Upper lobe of left lung (tissue), 6 donors: ENCODE data around the gene MPV17L2. TPM values are rescaled to one million over a fixed set of nuclear protein-coding genes. Genes with fewer than 3 reads are reported as not detected.
A peak's percentile ranks its signal among the peaks of the same experiment; 100 is the strongest.

ENCODE experiments used
- ATAC-seq, 2 donors: fragments of 200-7000 bp; cut with Tn5 transposase; one replicate each; pipeline ENCODE4 v1.9.1; 2022; ENCODE audit warnings: mild to moderate bottlenecking in 2 of 2, moderate library complexity in 2 of 2; ENCODE audit not compliant: low FRiP score in 2 of 2
- DNase-seq, 2 donors: peaks; one replicate each; pipeline ENCODE4 v3.0.0-alpha.2; 2019 to 2020
- H3K27ac ChIP-seq, 4 donors: fragments of 200-600 bp; sonication (generic); one replicate each; pipeline ENCODE4 v1.5.1; 2016 to 2019
- H3K27me3 ChIP-seq, 4 donors: fragments of 200-600 bp; sonication (generic); one replicate each; pipeline ENCODE4 v1.5.1; 2017 to 2019
- H3K36me3 ChIP-seq, 4 donors: fragments of 200-600 bp; sonication (generic); one replicate each; pipeline ENCODE4 v1.5.1; 2016 to 2019
- H3K4me1 ChIP-seq, 4 donors: fragments of 200-600 bp; sonication (generic); one replicate each; pipeline ENCODE4 v1.5.1; 2018 to 2019
- H3K4me3 ChIP-seq, 4 donors: fragments of 200-600 bp; sonication (generic); one replicate each; pipeline ENCODE4 v1.5.1; 2017 to 2019; ENCODE audit warnings: mild to moderate bottlenecking in 2 of 4, moderate library complexity in 1 of 4
- H3K9me3 ChIP-seq, 4 donors: fragments of 200-600 bp; sonication (generic); one replicate each; pipeline ENCODE4 v1.5.1; 2018 to 2019
- CTCF ChIP-seq, 6 experiments: fragments of 450-650 bp in 4 of 6; fragments of 200-600 bp in 2 of 6; sonication (generic) in 2 of 6; IDR thresholded peaks; one replicate each; pipeline ENCODE4 v1.5.1; 2016 to 2019; ENCODE audit warnings: antibody characterized with exemption in 6 of 6
- EP300 ChIP-seq, 4 donors: sonication (generic); formaldehyde crosslinking; IDR thresholded peaks; one replicate each; pipeline ENCODE4 v1.5.1; 2017; ENCODE audit warnings: antibody characterized with exemption in 4 of 4, control low read depth in 2 of 4
- POLR2A ChIP-seq, 4 donors: fragments of 450-650 bp; IDR thresholded peaks; one replicate each; pipeline ENCODE4 v1.5.1; 2016 to 2017; ENCODE audit warnings: antibody characterized with exemption in 4 of 4, mild to moderate bottlenecking in 2 of 4
- POLR2AphosphoS5 ChIP-seq, 2 donors: sonication (generic); formaldehyde crosslinking; IDR thresholded peaks; one replicate each; pipeline ENCODE4 v1.5.1; 2017; ENCODE audit warnings: antibody characterized with exemption in 2 of 2
- WGBS, 2 donors: methylation state at CpG; one replicate each; pipeline ENCODE4 v1.1.5; 2017 to 2018; 5-methylcytosine and 5-hydroxymethylcytosine counted together
- total RNA-seq, 6 donors: library from RNA; depleted of rRNA in 4 of 6; stranded (reverse); fragments of >200 nt in 4 of 6; gene quantifications; one replicate each; pipeline versions ENCODE4 v1.1.0 to v1.2.1, GENCODE V29; 2016 to 2021
- donor health status: DM: no; HTN: no; CAD: no; lungs with moderate emphysema.
- donor health status: DM: no; HTN: yes; CAD: no; lungs with severe emphysema.

The MPV17L2 gene
- total RNA-seq, 6 donors from 2014 or later: 10.7 to 18.8 (median 13.3) TPM

GRCh38 chr19:18145391-18145999 lies 47.5 kb upstream of the MPV17L2 start:
- H3K27ac ChIP-seq: no peak overlapping the region
- no peaks in the 10 kb centered on the region for H3K27me3 ChIP-seq
- no peak for ATAC-seq
- peak in 1 of 2 donors; percentile 73 for DNase-seq
- peaks cover 17 to 73% (median 67%) of the 10 kb centered on the region in 4 donors for H3K36me3 ChIP-seq
- H3K4me1 ChIP-seq: no peaks in the 10 kb centered on the region
- H3K4me3 ChIP-seq: no peak overlapping the region
- TF ChIP-seq POLR2A (IDR thresholded peaks at IDR 0.05) (no peak), EP300 (IDR thresholded peaks at IDR 0.05) (no peak), POLR2AphosphoS5 (IDR thresholded peaks at IDR 0.05) (no peak), CTCF (IDR thresholded peaks at IDR 0.05) (no peak)
- H3K9me3 ChIP-seq: no peaks in the 10 kb centered on the region
- 95 to 99% methylated on average over 11 to 19 of the region's 19 CpGs for WGBS, 2 donors

DNA sequence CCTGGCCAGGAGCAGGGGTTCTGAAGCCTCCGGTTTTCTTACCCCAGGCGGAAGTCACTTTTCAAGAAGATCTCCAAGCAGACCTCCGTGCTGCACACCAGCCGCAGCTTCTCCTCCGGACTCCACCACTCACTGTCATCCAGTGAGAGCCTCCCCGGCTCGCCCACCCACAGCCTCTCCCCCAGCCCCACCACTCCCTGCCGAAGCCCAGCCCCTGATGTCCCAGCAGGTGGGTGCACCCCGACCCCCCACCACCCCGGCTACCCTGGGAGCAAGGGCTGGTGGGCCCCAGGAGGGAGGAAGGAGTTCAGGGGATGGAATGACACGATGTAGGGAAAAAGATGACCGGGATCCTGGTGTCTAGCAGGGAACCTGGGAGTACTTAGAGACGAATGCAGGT lies 45.6 kb upstream of the MPV17L2 start:
- Histone ChIP-seq H3K9me3 (no peaks in the 10 kb centered on the region), H3K27ac (no peak overlapping the region), H3K4me3 (no peak overlapping the region), H3K27me3 (no peaks in the 10 kb centered on the region), H3K4me1 (peaks cover 9 to 12% (median 10%) of the 10 kb centered on the region in 4 donors), H3K36me3 (peaks cover 17 to 60% (median 54%) of the 10 kb centered on the region in 4 donors)
- ATAC-seq (no peak), DNase-seq (no peak)
- TF ChIP-seq CTCF (IDR thresholded peaks at IDR 0.05) (no peak), POLR2AphosphoS5 (IDR thresholded peaks at IDR 0.05) (no peak), POLR2A (IDR thresholded peaks at IDR 0.05) (no peak), EP300 (IDR thresholded peaks at IDR 0.05) (no peak)
- WGBS, 2 donors: 95 to 97% methylated on average over 13 of the region's 13 CpGs

DNA sequence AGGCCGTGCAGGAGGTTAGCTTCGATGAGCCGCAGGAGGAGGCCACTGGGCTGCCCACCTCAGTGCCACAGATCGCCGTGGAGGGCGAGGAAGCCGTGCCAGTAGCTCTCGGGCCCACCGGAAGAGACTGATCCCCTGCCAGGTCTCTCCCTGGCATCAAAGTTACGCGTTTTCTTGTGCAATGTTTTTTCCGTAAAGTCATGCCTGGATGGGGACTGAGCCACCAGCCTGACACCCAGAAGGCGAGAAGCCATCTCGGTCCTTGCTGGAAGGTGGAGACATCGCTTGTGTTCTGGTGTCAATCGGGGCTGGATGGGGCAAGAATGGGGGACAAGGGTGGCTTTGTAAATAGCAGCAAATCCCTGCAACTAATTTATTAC lies 43.4 kb upstream of the MPV17L2 start:
- 89 to 95% methylated on average over 15 to 16 of the region's 16 CpGs for WGBS, 2 donors
- no peak for ATAC-seq
- Histone ChIP-seq H3K27ac (no peak overlapping the region), H3K4me1 (peaks cover 19 to 26% (median 21%) of the 10 kb centered on the region in 4 donors), H3K9me3 (no peaks in the 10 kb centered on the region), H3K4me3 (no peak overlapping the region), H3K36me3 (peaks cover 13 to 40% (median 32%) of the 10 kb centered on the region in 4 donors), H3K27me3 (no peaks in the 10 kb centered on the region)
- no peak for DNase-seq
- TF ChIP-seq POLR2AphosphoS5 (IDR thresholded peaks at IDR 0.05): no peak
- TF ChIP-seq POLR2A (IDR thresholded peaks at IDR 0.05): no peak
- no peak for TF ChIP-seq EP300 (IDR thresholded peaks at IDR 0.05)
- TF ChIP-seq CTCF (IDR thresholded peaks at IDR 0.05): no peak

DNA sequence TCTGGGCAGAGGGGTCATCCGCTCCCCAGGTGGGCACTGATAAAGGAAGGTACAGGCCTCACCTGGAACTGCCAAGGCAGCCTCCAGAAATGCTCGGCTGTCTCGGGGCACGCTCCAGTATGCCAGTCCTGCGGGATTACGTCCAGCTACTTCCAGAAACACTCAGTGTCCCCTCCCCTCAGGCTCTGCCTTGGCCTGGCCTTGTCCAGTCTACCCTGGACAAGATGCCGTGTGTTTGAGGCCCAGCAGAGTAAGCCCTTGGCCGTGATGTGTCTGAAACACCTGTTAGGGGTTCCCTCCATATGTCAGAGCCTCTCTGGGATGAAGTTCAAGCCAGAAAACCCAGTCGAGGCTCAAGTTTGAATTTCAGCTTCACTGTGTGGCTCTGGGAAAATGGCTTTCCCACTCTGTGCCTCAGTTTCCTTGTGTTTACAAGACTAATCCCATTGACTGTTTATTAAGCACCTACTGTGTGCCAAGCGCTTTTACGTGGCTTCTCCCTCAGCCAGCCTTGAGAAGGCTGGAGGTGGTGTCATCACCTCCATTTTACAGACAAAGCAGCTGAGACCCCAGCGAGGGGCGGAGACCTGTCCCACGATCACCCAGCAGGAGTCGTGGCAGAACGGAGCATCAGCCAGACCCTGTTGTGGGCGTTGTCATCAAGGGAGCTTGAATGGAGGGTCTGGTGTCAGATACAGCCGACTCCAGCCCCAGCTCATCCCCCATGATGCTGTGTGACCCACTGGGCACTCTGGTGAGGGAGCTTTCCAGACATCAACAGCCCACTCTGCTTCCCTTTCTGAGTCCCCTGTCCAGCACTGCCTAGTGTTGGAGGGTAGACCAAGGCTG lies 42.0 kb upstream of the MPV17L2 start:
- H3K4me1 ChIP-seq: peaks cover 24 to 37% (median 27%) of the 10 kb centered on the region in 4 donors
- no peaks in the 10 kb centered on the region for H3K27me3 ChIP-seq
- peaks cover 0 to 31% (median 25%) of the 10 kb centered on the region in 4 donors for H3K36me3 ChIP-seq
- H3K27ac ChIP-seq: peak overlapping the region in 2 of 4 donors; percentile 92 to 96
- H3K9me3 ChIP-seq: no peaks in the 10 kb centered on the region
- DNase-seq (no peak), ATAC-seq (no peak)
- 92 to 96% methylated on average over 6 to 18 of the region's 18 CpGs for WGBS, 2 donors
- TF ChIP-seq POLR2AphosphoS5 (IDR thresholded peaks at IDR 0.05): no peak
- TF ChIP-seq CTCF (IDR thresholded peaks at IDR 0.05): no peak
- TF ChIP-seq EP300 (IDR thresholded peaks at IDR 0.05): no peak
- TF ChIP-seq POLR2A (IDR thresholded peaks at IDR 0.05): no peak
- no peak overlapping the region for H3K4me3 ChIP-seq
